Measurements from ENCODE around the gene TYW1B.

DNA sequence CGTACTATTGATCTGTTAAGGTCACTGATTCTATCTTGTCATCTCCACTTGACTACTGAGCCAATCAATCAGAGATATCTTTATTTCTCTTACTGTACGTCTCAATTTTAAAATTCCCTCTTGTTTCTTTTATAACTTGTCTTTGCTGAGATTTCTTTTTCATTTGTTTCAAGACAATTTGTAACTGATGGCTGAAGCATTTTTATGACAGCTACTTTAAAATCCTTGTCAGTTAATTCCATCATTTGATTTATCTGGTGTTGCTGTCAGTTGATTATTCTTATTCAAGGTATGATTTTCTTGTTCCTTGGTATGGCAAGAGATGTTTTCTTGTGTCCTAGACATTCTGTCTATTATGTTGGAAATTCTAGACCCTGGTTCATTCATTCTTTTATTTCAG, 76.6 kb downstream of the TYW1B start:
- TF ChIP-seq POLR2AphosphoS5 (IDR thresholded peaks at IDR 0.05; ENCODE audit: low read depth, low read length) (no peak), TAF1 (IDR thresholded peaks at IDR 0.05; ENCODE audit: borderline replicate concordance, insufficient read depth, low read length) (no peak), FOXP2 (optimal IDR thresholded peaks at IDR 0.05; ENCODE audit: borderline replicate concordance, extremely low read depth, extremely low read length, insufficient read depth) (no peak), SIN3A (IDR thresholded peaks at IDR 0.05; ENCODE audit: borderline replicate concordance, insufficient read depth, low read length) (no peak)
- TF ChIP-seq, protein P1, sequence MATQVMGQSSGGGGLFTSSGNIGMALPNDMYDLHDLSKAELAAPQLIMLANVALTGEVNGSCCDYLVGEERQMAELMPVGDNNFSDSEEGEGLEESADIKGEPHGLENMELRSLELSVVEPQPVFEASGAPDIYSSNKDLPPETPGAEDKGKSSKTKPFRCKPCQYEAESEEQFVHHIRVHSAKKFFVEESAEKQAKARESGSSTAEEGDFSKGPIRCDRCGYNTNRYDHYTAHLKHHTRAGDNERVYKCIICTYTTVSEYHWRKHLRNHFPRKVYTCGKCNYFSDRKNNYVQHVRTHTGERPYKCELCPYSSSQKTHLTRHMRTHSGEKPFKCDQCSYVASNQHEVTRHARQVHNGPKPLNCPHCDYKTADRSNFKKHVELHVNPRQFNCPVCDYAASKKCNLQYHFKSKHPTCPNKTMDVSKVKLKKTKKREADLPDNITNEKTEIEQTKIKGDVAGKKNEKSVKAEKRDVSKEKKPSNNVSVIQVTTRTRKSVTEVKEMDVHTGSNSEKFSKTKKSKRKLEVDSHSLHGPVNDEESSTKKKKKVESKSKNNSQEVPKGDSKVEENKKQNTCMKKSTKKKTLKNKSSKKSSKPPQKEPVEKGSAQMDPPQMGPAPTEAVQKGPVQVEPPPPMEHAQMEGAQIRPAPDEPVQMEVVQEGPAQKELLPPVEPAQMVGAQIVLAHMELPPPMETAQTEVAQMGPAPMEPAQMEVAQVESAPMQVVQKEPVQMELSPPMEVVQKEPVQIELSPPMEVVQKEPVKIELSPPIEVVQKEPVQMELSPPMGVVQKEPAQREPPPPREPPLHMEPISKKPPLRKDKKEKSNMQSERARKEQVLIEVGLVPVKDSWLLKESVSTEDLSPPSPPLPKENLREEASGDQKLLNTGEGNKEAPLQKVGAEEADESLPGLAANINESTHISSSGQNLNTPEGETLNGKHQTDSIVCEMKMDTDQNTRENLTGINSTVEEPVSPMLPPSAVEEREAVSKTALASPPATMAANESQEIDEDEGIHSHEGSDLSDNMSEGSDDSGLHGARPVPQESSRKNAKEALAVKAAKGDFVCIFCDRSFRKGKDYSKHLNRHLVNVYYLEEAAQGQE (IDR thresholded peaks at IDR 0.05; ENCODE audit: insufficient read depth in 1 of 2, low read depth in 2 of 2, low read length in 2 of 2), result no peak

All from PFSK-1 (cell line).